Muscle layer of duodenum (tissue), 2 donors: ENCODE results near the gene MCUR1.
A peak's percentile ranks its signal among the peaks of the same experiment; 100 is the strongest.
"Not testable (repeated sequence)": the region's sequence is repeated elsewhere in the genome, so short reads cannot be mapped to it uniquely, and the experiment has no call there.

Experiments
- H3K27ac ChIP-seq: one replicate; pipeline ENCODE4 v1.7.0; 2013; ENCODE audit warnings: mild to moderate bottlenecking, low read length
- H3K27me3 ChIP-seq: one replicate; pipeline ENCODE4 v1.7.0; 2013; ENCODE audit warnings: low read depth, mild to moderate bottlenecking, control low read depth, low read length
- H3K36me3 ChIP-seq, 2 donors: one replicate each; pipeline ENCODE4 v1.7.0; 2013; ENCODE audit warnings: low read length in 2 of 2, control low read depth in 1 of 2, mild to moderate bottlenecking in 1 of 2; ENCODE audit not compliant: insufficient read depth in 2 of 2, control insufficient read depth in 1 of 2
- H3K4me1 ChIP-seq, 2 donors: one replicate each; pipeline ENCODE4 v1.7.0; 2013; ENCODE audit warnings: low read length in 2 of 2, mild to moderate bottlenecking in 2 of 2, control low read depth in 1 of 2, moderate library complexity in 1 of 2; ENCODE audit not compliant: insufficient read depth in 2 of 2, control insufficient read depth in 1 of 2
- H3K4me3 ChIP-seq, 2 donors: one replicate each; pipeline ENCODE4 v1.7.0; 2013; ENCODE audit warnings: low read length in 2 of 2, low read depth in 1 of 2, mild to moderate bottlenecking in 1 of 2
- H3K9me3 ChIP-seq, 2 donors: one replicate each; pipeline ENCODE4 v1.7.0; 2013; ENCODE audit warnings: low read length in 2 of 2, control low read depth in 1 of 2, mild to moderate bottlenecking in 1 of 2; ENCODE audit not compliant: control insufficient read depth in 1 of 2
- donor health status: healthy.

Gene MCUR1

GRCh38 chr6:13803581-13803980 lies 10.8 kb downstream of the MCUR1 start:
- Histone ChIP-seq H3K4me1 (no peaks in the 10 kb centered on the region), H3K27me3 (no peaks in the 10 kb centered on the region), H3K27ac (no peak overlapping the region), H3K4me3 (no peak overlapping the region), H3K36me3 (peaks cover 18 to 21% of the 10 kb centered on the region in 2 donors), H3K9me3 (no peaks in the 10 kb centered on the region)

GRCh38 chr6:13800615-13801014 lies 13.7 kb downstream of the MCUR1 start:
- H3K9me3 ChIP-seq: no peaks in the 10 kb centered on the region
- H3K27me3 ChIP-seq: no peaks in the 10 kb centered on the region
- H3K4me3 ChIP-seq: no peak overlapping the region
- no peaks in the 10 kb centered on the region for H3K4me1 ChIP-seq
- peaks cover 18 to 21% of the 10 kb centered on the region in 2 donors for H3K36me3 ChIP-seq
- no peak overlapping the region for H3K27ac ChIP-seq

- Histone ChIP-seq H3K4me3 (no peak overlapping the region), H3K9me3 (no peaks in the 10 kb centered on the region), H3K36me3 (peaks cover 13 to 21% of the 10 kb centered on the region in 2 donors), H3K4me1 (no peaks in the 10 kb centered on the region), H3K27me3 (no peaks in the 10 kb centered on the region), H3K27ac (no peak overlapping the region)
Measured at GRCh38 chr6:13796781-13797180, 17.6 kb downstream of the MCUR1 start.

- H3K4me1 ChIP-seq: no peaks in the 10 kb centered on the region
- H3K36me3 ChIP-seq: peaks cover 9 to 12% of the 10 kb centered on the region in 2 donors
- no peaks in the 10 kb centered on the region for H3K27me3 ChIP-seq
- no peak overlapping the region for H3K4me3 ChIP-seq
- no peaks in the 10 kb centered on the region for H3K9me3 ChIP-seq
- H3K27ac ChIP-seq: no peak overlapping the region
Measured at GRCh38 chr6:13795041-13795750, 19.2 kb downstream of the MCUR1 start.

GRCh38 chr6:13794184-13794583 lies 20.2 kb downstream of the MCUR1 start:
- Histone ChIP-seq H3K36me3 (peaks cover 12 to 16% of the 10 kb centered on the region in 2 donors), H3K4me1 (no peaks in the 10 kb centered on the region), H3K4me3 (no peak overlapping the region), H3K27ac (no peak overlapping the region), H3K9me3 (no peaks in the 10 kb centered on the region), H3K27me3 (no peaks in the 10 kb centered on the region)

GRCh38 chr6:13789746-13790145 lies 24.6 kb downstream of the MCUR1 start:
- H3K4me1 ChIP-seq: peaks cover 0 to 4% of the 10 kb centered on the region in 2 donors
- H3K36me3 ChIP-seq: peaks cover 12% of the 10 kb centered on the region in 2 donors
- no peaks in the 10 kb centered on the region for H3K9me3 ChIP-seq
- H3K27ac ChIP-seq: no peak overlapping the region
- H3K4me3 ChIP-seq: no peak overlapping the region
- H3K27me3 ChIP-seq: no peaks in the 10 kb centered on the region

GRCh38 chr6:13788820-13789219 lies 25.5 kb downstream of the MCUR1 start:
- Histone ChIP-seq H3K4me1 (peaks cover 0 to 4% of the 10 kb centered on the region in 2 donors), H3K9me3 (no peaks in the 10 kb centered on the region), H3K27ac (no peak overlapping the region), H3K27me3 (no peaks in the 10 kb centered on the region), H3K4me3 (no peak overlapping the region), H3K36me3 (peaks cover 11 to 12% of the 10 kb centered on the region in 2 donors)

GRCh38 chr6:13787137-13787536 lies 27.2 kb downstream of the MCUR1 start:
- peaks cover 7% of the 10 kb centered on the region in 2 donors for H3K36me3 ChIP-seq
- H3K27ac ChIP-seq: peak overlapping the region; percentile 54
- H3K4me3 ChIP-seq: peak overlapping the region in 1 of 2 donors; percentile 43

GRCh38 chr6:13780162-13780561 lies 34.2 kb downstream of the MCUR1 start:
- H3K36me3 ChIP-seq, H3K4me1 ChIP-seq, H3K27me3 ChIP-seq, H3K27ac ChIP-seq, H3K9me3 ChIP-seq, H3K4me3 ChIP-seq: not testable (repeated sequence)

More at GRCh38 chr6:13787137-13787536, 27.2 kb downstream of the MCUR1 start:
- Histone ChIP-seq H3K27me3 (no peaks in the 10 kb centered on the region), H3K9me3 (no peaks in the 10 kb centered on the region), H3K4me1 (peaks cover 0 to 4% of the 10 kb centered on the region in 2 donors)

GRCh38 chr6:13778028-13778427 lies 36.3 kb downstream of the MCUR1 start:
- no peak overlapping the region for H3K4me3 ChIP-seq
- H3K4me1 ChIP-seq: no peaks in the 10 kb centered on the region
- H3K9me3 ChIP-seq: no peaks in the 10 kb centered on the region
- H3K27me3 ChIP-seq: no peaks in the 10 kb centered on the region
- no peaks in the 10 kb centered on the region for H3K36me3 ChIP-seq
- H3K27ac ChIP-seq: no peak overlapping the region

- Histone ChIP-seq H3K27me3 (no peaks in the 10 kb centered on the region), H3K4me1 (no peaks in the 10 kb centered on the region), H3K9me3 (no peaks in the 10 kb centered on the region), H3K36me3 (no peaks in the 10 kb centered on the region), H3K27ac (no peak overlapping the region), H3K4me3 (no peak overlapping the region)
Measured at GRCh38 chr6:13776602-13777001, 37.8 kb downstream of the MCUR1 start.

GRCh38 chr6:13775466-13775865 lies 38.9 kb downstream of the MCUR1 start:
- H3K36me3 ChIP-seq, H3K27ac ChIP-seq, H3K4me3 ChIP-seq, H3K9me3 ChIP-seq, H3K4me1 ChIP-seq, H3K27me3 ChIP-seq: not testable (repeated sequence)
